ENCODE results near the gene PRSS16. TPM values are rescaled to one million over a fixed set of nuclear protein-coding genes. Genes with fewer than 3 reads are reported as not detected.
"Not testable (repeated sequence)": the region's sequence is repeated elsewhere in the genome, so short reads cannot be mapped to it uniquely, and the experiment has no call there.

Gene PRSS16
- total and polyA plus RNA-seq, 8 donors, result 14.0 to 30.1 (median 22.3) TPM

DNA sequence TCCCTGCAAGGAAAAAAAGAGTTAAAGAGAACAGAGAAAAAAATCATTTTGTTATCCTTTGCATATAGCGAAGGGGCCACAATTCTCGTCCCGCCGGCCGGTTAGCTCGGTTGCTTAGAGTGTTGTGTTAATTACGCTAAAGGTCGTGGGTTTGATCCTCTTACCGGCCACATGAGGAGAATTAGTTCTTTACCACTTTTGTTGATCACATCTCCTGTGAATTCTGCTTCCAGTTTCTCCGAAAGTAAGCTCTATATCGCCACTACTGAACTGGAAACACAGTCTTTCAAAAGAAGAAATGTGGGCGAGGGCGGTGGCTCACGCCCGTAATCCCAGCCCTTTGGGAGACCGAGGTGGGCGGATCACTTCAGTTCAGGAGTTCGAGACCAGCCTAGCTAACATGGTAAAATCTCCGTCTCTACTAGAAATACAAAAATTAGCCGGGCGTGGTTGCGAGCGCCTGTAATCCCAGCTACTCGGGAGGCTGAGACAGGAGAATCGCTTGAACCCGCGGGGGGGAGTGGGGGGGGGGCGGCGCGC, 13.4 kb downstream of the PRSS16 start:
- intact Hi-C loops (cut with DNase I), result no loop called here
- no peak overlapping the region for H3K27ac ChIP-seq
- no peaks in the 10 kb centered on the region for H3K9me3 ChIP-seq
- H3K4me1 ChIP-seq, result no peaks in the 10 kb centered on the region
- no peak overlapping the region for H3K4me3 ChIP-seq
- no peak for DNase-seq
- TF ChIP-seq, protein P1, sequence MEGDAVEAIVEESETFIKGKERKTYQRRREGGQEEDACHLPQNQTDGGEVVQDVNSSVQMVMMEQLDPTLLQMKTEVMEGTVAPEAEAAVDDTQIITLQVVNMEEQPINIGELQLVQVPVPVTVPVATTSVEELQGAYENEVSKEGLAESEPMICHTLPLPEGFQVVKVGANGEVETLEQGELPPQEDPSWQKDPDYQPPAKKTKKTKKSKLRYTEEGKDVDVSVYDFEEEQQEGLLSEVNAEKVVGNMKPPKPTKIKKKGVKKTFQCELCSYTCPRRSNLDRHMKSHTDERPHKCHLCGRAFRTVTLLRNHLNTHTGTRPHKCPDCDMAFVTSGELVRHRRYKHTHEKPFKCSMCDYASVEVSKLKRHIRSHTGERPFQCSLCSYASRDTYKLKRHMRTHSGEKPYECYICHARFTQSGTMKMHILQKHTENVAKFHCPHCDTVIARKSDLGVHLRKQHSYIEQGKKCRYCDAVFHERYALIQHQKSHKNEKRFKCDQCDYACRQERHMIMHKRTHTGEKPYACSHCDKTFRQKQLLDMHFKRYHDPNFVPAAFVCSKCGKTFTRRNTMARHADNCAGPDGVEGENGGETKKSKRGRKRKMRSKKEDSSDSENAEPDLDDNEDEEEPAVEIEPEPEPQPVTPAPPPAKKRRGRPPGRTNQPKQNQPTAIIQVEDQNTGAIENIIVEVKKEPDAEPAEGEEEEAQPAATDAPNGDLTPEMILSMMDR (IDR thresholded peaks at IDR 0.05), result no peak
- no peak for ATAC-seq
- no peaks in the 10 kb centered on the region for H3K36me3 ChIP-seq
- WGBS, 2 donors, result 27% methylated on average over 30 of the region's 30 CpGs
- H3K27me3 ChIP-seq, result peaks cover 0 to 11% (median 0%) of the 10 kb centered on the region in 4 donors
- FAIRE-seq, result no peak

DNA sequence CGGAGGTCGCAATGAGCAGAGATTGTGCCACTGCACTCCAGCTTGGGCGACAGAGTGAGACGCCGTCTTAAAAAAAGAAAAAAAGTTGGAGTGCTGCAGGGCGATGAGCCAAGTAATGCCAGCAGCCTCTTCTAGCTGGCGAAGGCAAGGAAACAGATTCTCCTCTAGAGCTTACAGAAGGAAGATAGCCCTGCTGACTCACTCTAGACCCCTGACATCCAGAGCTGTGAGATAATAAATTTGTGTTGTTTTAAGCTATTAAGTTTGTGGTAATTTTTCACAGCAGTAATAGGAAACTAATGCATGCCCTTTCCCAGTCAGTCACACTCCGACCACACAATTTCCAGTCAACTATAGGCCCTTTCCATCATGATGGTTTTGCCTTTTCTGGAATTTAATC, 16.4 kb downstream of the PRSS16 start:
- FAIRE-seq, result no peak
- peaks cover 0 to 39% (median 1%) of the 10 kb centered on the region in 4 donors for H3K27me3 ChIP-seq
- no peak overlapping the region for H3K4me3 ChIP-seq
- 66 to 70% methylated on average over 8 of the region's 8 CpGs for WGBS, 2 donors
- intact Hi-C loops (cut with DNase I), result no loop called here
- H3K9me3 ChIP-seq, result no peaks in the 10 kb centered on the region
- no peak overlapping the region for H3K27ac ChIP-seq
- TF ChIP-seq, protein P1 (IDR thresholded peaks at IDR 0.05), result no peak
- no peak for ATAC-seq
- no peak for DNase-seq
- H3K4me1 ChIP-seq, result no peaks in the 10 kb centered on the region
- H3K36me3 ChIP-seq, result no peaks in the 10 kb centered on the region

DNA sequence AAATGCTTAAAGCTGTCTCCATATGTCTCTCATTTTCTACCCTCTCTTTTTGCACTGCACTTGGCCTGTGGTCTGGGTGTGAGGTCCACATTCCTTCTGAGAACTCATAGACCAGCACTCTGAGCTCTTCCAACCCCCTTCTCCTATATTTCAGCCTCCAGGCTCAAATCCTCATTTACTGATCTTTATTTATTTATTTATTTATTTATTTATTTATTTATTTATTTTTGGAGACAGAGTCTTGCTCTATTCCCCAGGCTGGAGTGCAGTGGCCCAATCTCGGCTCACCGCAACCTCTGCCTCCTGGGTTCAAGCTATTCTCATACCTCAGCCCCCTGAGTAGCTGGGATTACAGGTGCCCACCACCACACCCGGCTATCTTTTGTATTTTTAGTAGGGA, 19.5 kb downstream of the PRSS16 start:
- H3K4me3 ChIP-seq; DNase-seq; intact Hi-C loops (cut with DNase I); H3K27ac ChIP-seq; ATAC-seq; FAIRE-seq; H3K4me1 ChIP-seq; H3K9me3 ChIP-seq; H3K36me3 ChIP-seq: not testable (repeated sequence)
- 85 to 86% methylated on average over 3 of the region's 3 CpGs for WGBS, 2 donors
- peaks cover 0 to 43% (median 3%) of the 10 kb centered on the region in 4 donors for H3K27me3 ChIP-seq

DNA sequence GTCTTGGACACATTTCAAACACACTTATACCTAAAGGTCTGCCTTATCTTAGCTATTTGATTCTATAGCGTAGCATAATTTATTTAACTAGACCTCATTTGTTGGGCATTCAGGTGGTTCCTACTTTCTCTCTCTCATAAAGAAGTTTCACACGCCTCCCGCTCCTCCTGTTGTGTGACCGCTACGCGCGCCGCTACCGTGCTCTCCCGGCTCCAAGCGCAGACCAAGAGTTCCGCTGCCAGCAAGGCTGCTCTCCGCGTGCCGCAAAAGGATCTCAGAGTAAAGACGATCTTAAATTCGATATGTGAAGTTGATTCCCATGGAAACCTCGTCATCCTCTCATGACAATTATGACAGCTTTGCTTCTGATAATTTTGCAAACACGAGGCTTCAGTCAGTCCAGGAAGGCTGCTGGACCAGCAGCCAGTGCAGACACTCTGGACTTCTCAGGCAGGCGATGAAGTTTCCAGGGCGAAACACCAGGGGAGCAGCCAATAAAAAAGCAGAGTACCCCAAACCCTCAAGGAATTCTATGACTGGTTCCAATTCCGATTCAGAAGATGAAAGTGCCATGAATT, 20.4 kb downstream of the PRSS16 start:
- no peak overlapping the region for H3K4me3 ChIP-seq
- H3K27ac ChIP-seq, result no peak overlapping the region
- no peaks in the 10 kb centered on the region for H3K9me3 ChIP-seq
- ATAC-seq, result no peak
- peaks cover 0 to 43% (median 3%) of the 10 kb centered on the region in 4 donors for H3K27me3 ChIP-seq
- no peak for DNase-seq
- H3K36me3 ChIP-seq, result no peaks in the 10 kb centered on the region
- no peaks in the 10 kb centered on the region for H3K4me1 ChIP-seq
- WGBS, 2 donors, result 16 to 19% methylated on average over 22 of the region's 22 CpGs
- FAIRE-seq, result no peak
- intact Hi-C loops (cut with DNase I), result no loop called here
- TF ChIP-seq, protein P1 (IDR thresholded peaks at IDR 0.05), result no peak

DNA sequence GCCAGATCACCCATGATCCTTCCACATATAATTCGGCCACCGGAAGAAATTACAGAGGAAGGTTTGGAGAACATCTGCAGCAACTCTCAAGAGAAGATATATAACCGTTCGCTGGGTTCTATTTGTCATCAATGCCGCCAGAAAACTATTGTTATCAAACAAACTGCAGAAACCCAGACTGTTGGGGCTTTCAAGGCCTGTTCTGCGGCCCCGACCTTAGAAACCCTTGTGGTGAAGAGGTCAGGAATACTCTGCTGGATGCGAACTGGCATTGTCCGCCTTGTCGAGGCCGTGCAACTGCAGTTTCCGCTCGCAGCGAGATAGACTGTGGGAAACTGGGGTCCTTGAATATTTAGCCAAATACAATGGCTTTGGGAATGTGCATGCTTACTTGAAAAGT, 21.3 kb downstream of the PRSS16 start:
- H3K27ac ChIP-seq, result no peak overlapping the region
- intact Hi-C loops (cut with DNase I), result no loop called here
- DNase-seq, result no peak
- peaks cover 0 to 48% (median 3%) of the 10 kb centered on the region in 4 donors for H3K27me3 ChIP-seq
- FAIRE-seq, result no peak
- TF ChIP-seq, protein P1 (IDR thresholded peaks at IDR 0.05), result no peak
- WGBS, 2 donors, result 62 to 63% methylated on average over 14 of the region's 14 CpGs
- no peaks in the 10 kb centered on the region for H3K36me3 ChIP-seq
- no peaks in the 10 kb centered on the region for H3K4me1 ChIP-seq
- ATAC-seq, result no peak
- no peak overlapping the region for H3K4me3 ChIP-seq
- no peaks in the 10 kb centered on the region for H3K9me3 ChIP-seq
